H1 (cell line): ENCODE measurements around the gene KCTD19. TPM values are rescaled to one million over a fixed set of nuclear protein-coding genes. Genes with fewer than 3 reads are reported as not detected.

ENCODE experiments used
- CTCF ChIP-seq, 3 experiments: IDR thresholded peaks; 1 replicate in 2 of 3; 2 replicates in 1 of 3; pipeline versions ENCODE4 v1.5.1 to v1.6.1; 2011; ENCODE audit warnings: low read length in 3 of 3, mild to moderate bottlenecking in 3 of 3, inconsistent platforms in 2 of 3, low read depth in 1 of 3, moderate library complexity in 1 of 3; ENCODE audit not compliant: insufficient read depth in 1 of 3; ENCODE audit errors: control extremely low read depth in 1 of 3
- EZH2 ChIP-seq: fragments of 200-600 bp; sonication (generic); IDR thresholded peaks from 2 replicates; pipeline ENCODE4 v1.7.1; 2012; ENCODE audit warnings: low read depth, mild to moderate bottlenecking, moderate library complexity, low read length, inconsistent platforms; ENCODE audit not compliant: severe bottlenecking
- JUN ChIP-seq: IDR thresholded peaks from 2 replicates; pipeline ENCODE4 v1.6.1; 2011; ENCODE audit warnings: low read depth, mild to moderate bottlenecking, improper control_type of control experiment, low read length
- MAFK ChIP-seq: IDR thresholded peaks from 2 replicates; pipeline ENCODE4 v1.6.1; 2012; ENCODE audit warnings: low read depth, mild to moderate bottlenecking, improper control_type of control experiment, low read length
- MAX ChIP-seq: IDR thresholded peaks from 2 replicates; pipeline ENCODE4 v1.6.1; 2012; ENCODE audit warnings: inconsistent platforms
- RAD21 ChIP-seq, 2 experiments: IDR thresholded peaks in 1 of 2; conservative IDR thresholded peaks in 1 of 2; 2 replicates each; pipeline ENCODE4 v1.6.1; 2011; ENCODE audit warnings: low read depth in 2 of 2, low read length in 2 of 2, improper control_type of control experiment in 1 of 2, inconsistent platforms in 1 of 2, mild to moderate bottlenecking in 1 of 2, moderate library complexity in 1 of 2
- SIN3A ChIP-seq, 2 experiments: IDR thresholded peaks in 1 of 2; conservative IDR thresholded peaks in 1 of 2; 2 replicates each; pipeline ENCODE4 v1.6.1; 2011 to 2012; ENCODE audit warnings: low read length in 2 of 2, improper control_type of control experiment in 1 of 2, low read depth in 1 of 2, mild to moderate bottlenecking in 1 of 2
- SUZ12 ChIP-seq: fragments of 200-600 bp; sonication (generic); IDR thresholded peaks from 2 replicates; pipeline ENCODE4 v1.6.1; 2012; ENCODE audit warnings: mild to moderate bottlenecking, inconsistent platforms, low read length, moderate library complexity, mixed read lengths
- polyA plus RNA-seq, 7 experiments: library from polyadenylated mRNA; depleted of rRNA in 3 of 7; stranded (reverse) in 5 of 7; unstranded in 2 of 7; fragments of >200 nt in 5 of 7; fragments of 200-250 nt in 2 of 7; gene quantifications; 1 replicate in 5 of 7; 2 replicates in 1 of 7; 4 replicates in 1 of 7; pipeline versions ENCODE4 v1.2.1 to v1.2.3, GENCODE V29; 2011 to 2013; ENCODE audit warnings: missing spikeins in 2 of 7, mixed read lengths in 2 of 7
- total RNA-seq: library from RNA; stranded (reverse); fragmentation: NEBNext Ultra II Directional; extraction: Animal tissue kit (Norgen Biotek cat#: 25700); gene quantifications from 2 replicates; pipeline ENCODE4 v1.2.1, GENCODE V29; 2021

Gene KCTD19
- total and polyA plus RNA-seq, 2 of the 8 experiments (the other 6 are each of a cell fraction or from before 2014, with no cell fraction given) = 0.06 to 0.24 TPM

- TF ChIP-seq CTCF (IDR thresholded peaks at IDR 0.05; ENCODE audit: control extremely low read depth in 1 of 3, insufficient read depth in 1 of 3, low read depth in 1 of 3, low read length in 3 of 3) = no peak
- no peak for TF ChIP-seq RAD21 (IDR thresholded peaks at IDR 0.05 in 1 of 2, conservative IDR thresholded peaks at IDR 0.05 in 1 of 2; ENCODE audit: low read depth in 2 of 2, low read length in 2 of 2)
- no peak for TF ChIP-seq MAFK
- no peak for TF ChIP-seq SIN3A (conservative IDR thresholded peaks at IDR 0.05 in 1 of 2, IDR thresholded peaks at IDR 0.05 in 1 of 2; ENCODE audit: low read depth in 1 of 2, low read length in 2 of 2)
- no peak for TF ChIP-seq EZH2
- TF ChIP-seq MAX = no peak
- no peak for TF ChIP-seq SUZ12
- no peak for TF ChIP-seq JUN
These were observed 55.6 kb downstream of the KCTD19 start (continued) for GRCh38 chr16:67270931-67271338.
